Mesodermal cell (in vitro differentiated cells): ENCODE measurements around the gene FAM149B1. TPM values are rescaled to one million over a fixed set of nuclear protein-coding genes. Genes with fewer than 3 reads are reported as not detected.

Experiments
- H3K27ac ChIP-seq: 2 replicates; pipeline ENCODE4 v1.7.0; 2013; ENCODE audit warnings: mild to moderate bottlenecking, low read depth, low read length, moderate library complexity; ENCODE audit not compliant: severe bottlenecking
- H3K36me3 ChIP-seq: 2 replicates; pipeline ENCODE4 v1.7.1; 2013; ENCODE audit warnings: mild to moderate bottlenecking, low read length, moderate library complexity; ENCODE audit not compliant: control insufficient read depth, insufficient read depth
- H3K4me1 ChIP-seq: one replicate; pipeline ENCODE4 v1.7.1; 2013; ENCODE audit warnings: mild to moderate bottlenecking, low read length; ENCODE audit not compliant: insufficient read depth, control insufficient read depth, poor library complexity, severe bottlenecking
- H3K4me3 ChIP-seq: 2 replicates; pipeline ENCODE4 v1.7.0; 2013; ENCODE audit warnings: low read length, control low read depth, mild to moderate bottlenecking; ENCODE audit not compliant: insufficient read depth, poor library complexity, severe bottlenecking; ENCODE audit errors: extremely low read depth
- H3K9me3 ChIP-seq: 2 replicates; pipeline ENCODE4 v1.7.1; 2013; ENCODE audit warnings: mild to moderate bottlenecking, low read length, moderate library complexity; ENCODE audit not compliant: control insufficient read depth
- WGBS, 2 experiments: methylation state at CpG; one replicate each; pipeline ENCODE4 v1.1.5; 2013; ENCODE audit warnings: missing lambda C conversion rate in 2 of 2; ENCODE audit not compliant: insufficient coverage in 2 of 2; 5-methylcytosine and 5-hydroxymethylcytosine counted together
- polyA plus RNA-seq, 2 experiments: library from polyadenylated mRNA; stranded (reverse); fragments of 50-300 nt; gene quantifications; one replicate each; pipeline ENCODE4 v1.2.3, GENCODE V29; 2013

FAM149B1 gene
- 31.6 TPM for polyA plus RNA-seq (2013, experiment 1 of 2)
- polyA plus RNA-seq (2013, experiment 2 of 2) = 30.4 TPM

DNA sequence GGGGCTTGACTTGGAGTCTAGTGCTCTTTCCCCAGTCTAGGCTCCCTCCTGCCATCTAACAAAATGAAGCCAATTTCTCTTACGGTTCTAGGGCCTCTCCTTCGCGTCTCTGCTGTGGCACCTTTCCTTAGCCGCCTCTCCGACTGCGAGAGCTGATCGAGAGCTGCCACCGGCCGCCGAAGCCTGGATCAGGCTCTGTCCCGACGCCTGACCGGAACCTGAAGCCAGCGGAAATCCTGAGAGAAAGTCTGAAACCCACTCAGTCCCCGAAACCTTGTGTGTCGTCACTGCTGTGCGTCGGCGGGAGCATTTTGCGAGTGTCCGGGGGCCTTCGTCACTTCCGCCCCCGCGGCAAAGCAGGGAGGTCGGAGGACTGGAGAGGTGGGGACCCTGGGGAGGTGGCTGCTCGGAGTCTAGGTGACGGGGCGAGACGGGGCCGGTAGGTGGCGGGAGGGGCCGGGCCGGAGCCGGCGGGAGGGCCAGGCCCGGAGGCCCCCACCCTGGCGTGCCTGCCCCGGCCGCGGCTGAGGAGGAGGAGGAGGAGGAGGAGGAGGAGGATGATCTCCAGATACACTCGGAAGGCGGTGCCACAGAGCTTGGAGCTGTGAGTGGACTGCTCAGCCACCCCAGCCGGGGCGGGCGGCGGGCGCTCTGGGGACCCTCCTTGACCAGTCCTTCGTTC, at the start of gene FAM149B1, which contains the start of gene ECD:
FAM149B1 (plus strand) TSS at position 337 of the 682 bp plus-strand sequence; CDS start at position 558, 221 bp downstream.
ECD (minus strand) TSS at position 226 of the 682 bp plus-strand sequence. CDS start 4,071 bp downstream, outside the sequence.
- peak within 1 kb of the TSS; percentile 63 for H3K4me3 ChIP-seq
- no peaks in the 10 kb centered on the region for H3K4me1 ChIP-seq
- H3K9me3 ChIP-seq = no peaks in the 10 kb centered on the region
- H3K36me3 ChIP-seq = peaks cover 18% of the 10 kb centered on the region
- H3K27ac ChIP-seq = peak within 1 kb of the TSS; percentile 93
- WGBS, 2 experiments = 0 to 1% methylated on average over 26 to 32 of the region's 49 CpGs

DNA sequence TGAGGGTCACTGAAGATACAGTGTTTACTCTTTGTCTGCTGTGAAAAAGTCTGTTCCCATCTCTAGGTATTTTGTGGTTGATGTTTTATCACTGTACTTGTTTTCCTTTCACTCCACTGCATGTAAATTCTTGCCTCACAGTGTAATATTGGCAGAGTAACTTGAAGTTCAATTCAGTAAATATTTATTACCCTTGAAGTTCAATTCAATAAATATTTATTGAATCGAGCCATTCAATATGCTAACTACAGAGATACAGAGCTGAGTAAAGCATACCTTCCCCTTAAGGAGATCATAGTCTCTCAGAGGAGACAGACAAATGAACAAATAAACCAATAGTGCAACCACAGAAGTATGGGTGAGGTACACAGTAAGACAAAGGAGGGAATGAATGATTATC, 48.5 kb upstream of the FAM149B1 start:
- Histone ChIP-seq H3K27ac (no peak overlapping the region), H3K4me3 (no peak overlapping the region), H3K36me3 (peaks cover 18% of the 10 kb centered on the region), H3K9me3 (no peaks in the 10 kb centered on the region), H3K4me1 (peaks cover 4% of the 10 kb centered on the region)
- no CpG with 5 or more reads among the region's 1 CpG for WGBS, 2 experiments

GRCh38 chr10:73119952-73120351, 48.0 kb upstream of the FAM149B1 start:
- H3K9me3 ChIP-seq = no peaks in the 10 kb centered on the region
- peaks cover 4% of the 10 kb centered on the region for H3K4me1 ChIP-seq
- H3K4me3 ChIP-seq = no peak overlapping the region
- peaks cover 21% of the 10 kb centered on the region for H3K36me3 ChIP-seq
- H3K27ac ChIP-seq = no peak overlapping the region
- 90 to 100% methylated on average over 2 to 3 of the region's 4 CpGs for WGBS, 2 experiments

DNA sequence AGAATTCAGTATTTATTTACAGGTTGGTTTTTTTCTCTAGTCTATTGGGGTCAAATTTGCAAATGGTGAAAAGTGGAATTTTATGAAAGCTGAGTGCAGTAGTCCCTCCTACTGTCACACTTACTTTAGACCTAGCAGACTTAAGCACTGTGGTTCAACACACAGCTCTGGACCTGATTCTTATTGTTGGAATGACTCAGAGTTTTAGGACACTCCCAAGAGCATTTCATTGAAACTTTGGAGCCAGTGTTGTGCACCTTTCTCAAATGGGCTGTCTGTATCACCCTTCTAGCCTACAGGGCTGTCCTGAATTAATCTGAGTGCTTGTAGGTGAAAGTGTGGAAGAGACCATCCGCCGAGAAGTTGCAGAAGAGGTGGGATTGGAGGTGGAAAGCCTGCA, 41.6 kb upstream of the FAM149B1 start:
- Histone ChIP-seq H3K4me1 (no peaks in the 10 kb centered on the region), H3K36me3 (peaks cover 58% of the 10 kb centered on the region), H3K9me3 (no peaks in the 10 kb centered on the region), H3K4me3 (no peak overlapping the region), H3K27ac (no peak overlapping the region)
- WGBS, 2 experiments = 80% methylated on average over 2 of the region's 2 CpGs; no CpG with 5 or more reads in 1 of the 2 experiments

GRCh38 chr10:73131301-73131700, 36.6 kb upstream of the FAM149B1 start:
- H3K36me3 ChIP-seq = peaks cover 77% of the 10 kb centered on the region
- no peaks in the 10 kb centered on the region for H3K4me1 ChIP-seq
- no peaks in the 10 kb centered on the region for H3K9me3 ChIP-seq
- 78 to 100% methylated on average over 1 of the region's 2 CpGs for WGBS, 2 experiments
- no peak overlapping the region for H3K27ac ChIP-seq
- no peak overlapping the region for H3K4me3 ChIP-seq

DNA sequence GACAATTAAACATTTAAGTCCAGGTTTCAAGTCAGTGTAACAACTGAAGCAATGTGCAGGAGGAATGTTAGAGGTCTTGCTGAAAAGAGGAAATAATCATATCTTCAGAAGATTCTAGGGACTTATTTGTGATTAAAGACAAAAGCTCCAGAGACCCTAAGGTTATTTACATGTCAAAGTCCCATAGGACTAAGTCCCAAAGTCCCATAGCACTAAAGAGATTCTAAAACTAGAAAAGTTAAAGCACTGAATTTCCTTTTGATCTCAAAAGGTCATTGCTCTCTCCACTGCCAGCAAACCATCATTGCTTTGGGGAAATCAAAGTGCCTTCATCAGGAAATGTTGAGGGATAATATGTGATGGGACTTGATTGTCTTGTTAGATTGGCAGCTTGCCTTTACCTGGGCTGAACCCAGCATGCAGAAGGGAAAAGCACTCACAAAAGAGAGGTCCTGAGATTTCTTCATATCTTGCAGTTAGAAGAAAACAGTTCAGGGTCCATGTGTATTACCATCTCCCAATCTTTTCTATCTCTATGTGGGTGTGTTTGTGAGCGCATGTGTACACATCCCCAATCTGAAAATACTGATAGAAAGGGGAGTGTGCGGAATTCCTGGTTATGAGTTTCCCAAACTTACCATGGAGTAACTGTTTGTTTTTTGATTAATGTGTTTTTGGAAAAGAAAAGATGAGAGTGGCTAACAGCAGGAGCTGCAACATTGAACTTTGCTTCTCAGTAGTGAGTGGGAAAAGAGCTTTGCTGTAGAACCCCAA, 35.8 kb upstream of the FAM149B1 start:
- WGBS, 2 experiments = 100% methylated on average over 1 to 2 of the region's 2 CpGs
- H3K27ac ChIP-seq = no peak overlapping the region
- no peaks in the 10 kb centered on the region for H3K4me1 ChIP-seq
- H3K4me3 ChIP-seq = no peak overlapping the region
- H3K9me3 ChIP-seq = no peaks in the 10 kb centered on the region
- peaks cover 79% of the 10 kb centered on the region for H3K36me3 ChIP-seq

DNA sequence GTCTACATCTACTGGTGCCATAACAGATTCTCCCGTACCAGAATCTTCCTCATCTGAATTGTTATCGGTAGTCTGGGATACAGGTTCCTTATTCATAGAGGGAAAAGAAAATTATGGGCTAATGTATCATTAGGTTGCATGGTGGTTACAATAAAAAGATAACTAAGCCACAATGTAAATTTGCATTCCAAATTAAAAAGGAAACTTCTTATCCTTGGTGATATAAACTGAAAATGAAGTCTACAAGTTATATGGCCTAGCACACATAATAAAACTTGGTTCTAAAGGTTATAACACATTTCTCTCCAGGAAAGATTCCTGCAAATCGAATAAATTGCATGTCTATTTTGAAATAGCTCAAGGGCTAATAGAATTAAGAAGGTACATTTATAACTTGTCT, 33.2 kb upstream of the FAM149B1 start:
- 100% methylated on average over 1 of the region's 3 CpGs; no CpG with 5 or more reads in 1 of the 2 experiments for WGBS, 2 experiments
- Histone ChIP-seq H3K4me1 (no peaks in the 10 kb centered on the region), H3K27ac (no peak overlapping the region)

GRCh38 chr10:73136627-73137026, 31.3 kb upstream of the FAM149B1 start:
- no peaks in the 10 kb centered on the region for H3K9me3 ChIP-seq
- 100% methylated on average over 2 of the region's 2 CpGs for WGBS, 2 experiments
- no peaks in the 10 kb centered on the region for H3K4me1 ChIP-seq
- H3K4me3 ChIP-seq = no peak overlapping the region
- H3K27ac ChIP-seq = no peak overlapping the region
- peaks cover 83% of the 10 kb centered on the region for H3K36me3 ChIP-seq

More for the DNA sequence above, 33.2 kb upstream of the FAM149B1 start:
- Histone ChIP-seq H3K4me3 (no peak overlapping the region), H3K9me3 (no peaks in the 10 kb centered on the region), H3K36me3 (peaks cover 87% of the 10 kb centered on the region)

DNA sequence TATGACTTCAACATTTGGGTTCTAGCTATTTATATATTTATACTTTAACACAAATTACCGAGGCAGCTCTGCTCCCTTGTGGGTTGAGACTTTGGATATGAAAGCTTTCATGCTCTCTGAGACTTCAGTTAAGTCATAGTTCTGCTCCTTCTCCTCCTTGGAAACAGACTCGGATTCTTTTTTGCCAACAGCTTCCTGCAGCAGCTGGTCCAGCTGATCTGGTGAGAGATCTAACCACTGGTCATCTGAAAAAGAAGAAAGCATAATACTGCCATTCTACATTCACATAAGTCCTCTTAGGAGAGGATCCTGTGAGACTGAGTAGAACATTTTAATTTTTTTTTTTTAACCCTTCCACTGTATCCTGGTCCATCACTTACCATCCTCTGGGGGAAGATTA, 28.7 kb upstream of the FAM149B1 start:
- 100% methylated on average over 1 of the region's 2 CpGs; no CpG with 5 or more reads in 1 of the 2 experiments for WGBS, 2 experiments
- H3K36me3 ChIP-seq = peaks cover 82% of the 10 kb centered on the region
- no peaks in the 10 kb centered on the region for H3K9me3 ChIP-seq
- no peak overlapping the region for H3K4me3 ChIP-seq
- no peaks in the 10 kb centered on the region for H3K4me1 ChIP-seq
- H3K27ac ChIP-seq = peak overlapping the region; percentile 10

DNA sequence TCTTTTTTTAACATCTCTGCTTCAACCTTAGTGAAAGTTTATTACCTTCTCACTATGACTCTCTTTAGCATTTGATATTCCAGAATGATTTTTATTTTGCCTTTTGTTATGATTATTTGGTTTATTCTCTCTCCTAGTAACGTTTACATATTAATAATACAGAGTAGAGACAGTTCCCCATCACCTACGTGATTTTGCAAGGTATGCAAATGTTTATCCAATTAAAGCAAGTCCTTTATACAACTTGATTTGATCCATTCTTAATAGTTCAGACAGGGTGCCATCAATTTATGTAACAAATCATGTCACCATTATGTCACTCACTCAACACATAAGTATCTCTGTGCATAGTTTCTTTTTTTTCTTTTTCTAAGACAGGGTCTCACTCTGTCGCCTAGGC, 26.3 kb upstream of the FAM149B1 start:
- H3K4me3 ChIP-seq = no peak overlapping the region
- WGBS, 2 experiments = 89 to 90% methylated on average over 2 of the region's 3 CpGs

More for the DNA sequence above, 26.3 kb upstream of the FAM149B1 start:
- Histone ChIP-seq H3K27ac (no peak overlapping the region), H3K36me3 (peaks cover 85% of the 10 kb centered on the region), H3K4me1 (no peaks in the 10 kb centered on the region), H3K9me3 (no peaks in the 10 kb centered on the region)
